GM10266 (cell line): ENCODE measurements around the gene CHST3.
A peak's percentile ranks its signal among the peaks of the same experiment; 100 is the strongest.

ENCODE experiments used
- DNase-seq: peaks from one replicate; pipeline ENCODE4 v3.0.0; 2012; ENCODE audit errors: extremely low spot score
- CTCF ChIP-seq: IDR thresholded peaks from 2 replicates; pipeline ENCODE4 v1.5.1; 2012; ENCODE audit warnings: mild to moderate bottlenecking, low read depth; ENCODE audit not compliant: control insufficient read depth, insufficient read depth; ENCODE audit errors: missing control alignments

CHST3 gene

GRCh38 chr10:72059843-72060822, 95.9 kb downstream of the CHST3 start:
- TF ChIP-seq CTCF: no peak
- DNase-seq: peak; percentile 58

GRCh38 chr10:72061491-72061890, 97.3 kb downstream of the CHST3 start:
- peak; percentile 62 for DNase-seq

GRCh38 chr10:72061930-72062329, 97.7 kb downstream of the CHST3 start:
- no peak for DNase-seq
- TF ChIP-seq CTCF: no peak

More at GRCh38 chr10:72061491-72061890, 97.3 kb downstream of the CHST3 start:
- TF ChIP-seq CTCF: peak; percentile 69

- TF ChIP-seq CTCF: no peak
Measured at GRCh38 chr10:72062382-72062781, 98.2 kb downstream of the CHST3 start.

More at GRCh38 chr10:72062382-72062781, 98.2 kb downstream of the CHST3 start:
- DNase-seq: no peak
